ENCODE data around the gene FGF4.

DNA sequence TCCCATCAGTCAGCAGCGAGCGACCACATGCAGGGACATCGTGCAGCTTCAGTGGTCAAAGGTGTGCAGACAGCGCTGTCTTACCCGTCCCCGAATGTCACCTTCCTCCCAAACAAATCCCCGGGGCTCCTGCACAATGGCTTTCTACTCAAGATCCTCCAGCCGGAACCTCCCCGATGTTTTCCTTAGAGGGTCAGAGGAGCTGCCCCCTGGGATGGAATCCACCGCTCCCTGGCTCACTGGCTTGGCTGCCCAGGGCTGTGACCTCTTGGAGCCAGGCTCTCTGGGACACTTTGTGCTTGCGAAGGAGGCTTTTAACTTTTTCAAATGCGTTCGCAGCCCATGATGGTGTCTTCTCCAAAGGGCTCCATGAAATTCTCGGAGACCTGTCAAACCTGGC lies 54.0 kb downstream of the FGF4 start:
- TF ChIP-seq, protein P1, sequence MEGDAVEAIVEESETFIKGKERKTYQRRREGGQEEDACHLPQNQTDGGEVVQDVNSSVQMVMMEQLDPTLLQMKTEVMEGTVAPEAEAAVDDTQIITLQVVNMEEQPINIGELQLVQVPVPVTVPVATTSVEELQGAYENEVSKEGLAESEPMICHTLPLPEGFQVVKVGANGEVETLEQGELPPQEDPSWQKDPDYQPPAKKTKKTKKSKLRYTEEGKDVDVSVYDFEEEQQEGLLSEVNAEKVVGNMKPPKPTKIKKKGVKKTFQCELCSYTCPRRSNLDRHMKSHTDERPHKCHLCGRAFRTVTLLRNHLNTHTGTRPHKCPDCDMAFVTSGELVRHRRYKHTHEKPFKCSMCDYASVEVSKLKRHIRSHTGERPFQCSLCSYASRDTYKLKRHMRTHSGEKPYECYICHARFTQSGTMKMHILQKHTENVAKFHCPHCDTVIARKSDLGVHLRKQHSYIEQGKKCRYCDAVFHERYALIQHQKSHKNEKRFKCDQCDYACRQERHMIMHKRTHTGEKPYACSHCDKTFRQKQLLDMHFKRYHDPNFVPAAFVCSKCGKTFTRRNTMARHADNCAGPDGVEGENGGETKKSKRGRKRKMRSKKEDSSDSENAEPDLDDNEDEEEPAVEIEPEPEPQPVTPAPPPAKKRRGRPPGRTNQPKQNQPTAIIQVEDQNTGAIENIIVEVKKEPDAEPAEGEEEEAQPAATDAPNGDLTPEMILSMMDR (IDR thresholded peaks at IDR 0.05): no peak
- TF ChIP-seq EP300 (IDR thresholded peaks at IDR 0.05; ENCODE audit: low read depth): no peak

Data from transverse colon (tissue), 3 donors.